HG03432 (cell line): ENCODE results near the gene C1QTNF4.
A peak's percentile ranks its signal among the peaks of the same experiment; 100 is the strongest.
"Not testable (repeated sequence)": the region's sequence is repeated elsewhere in the genome, so short reads cannot be mapped to it uniquely, and the experiment has no call there.

Experiments used
- ATAC-seq: cut with Tn5 transposase; IDR thresholded peaks from one replicate; pipeline ENCODE4 v1.9.1; 2021; ENCODE audit warnings: mild to moderate bottlenecking, moderate library complexity; ENCODE audit not compliant: unreplicated experiment

The C1QTNF4 gene

DNA sequence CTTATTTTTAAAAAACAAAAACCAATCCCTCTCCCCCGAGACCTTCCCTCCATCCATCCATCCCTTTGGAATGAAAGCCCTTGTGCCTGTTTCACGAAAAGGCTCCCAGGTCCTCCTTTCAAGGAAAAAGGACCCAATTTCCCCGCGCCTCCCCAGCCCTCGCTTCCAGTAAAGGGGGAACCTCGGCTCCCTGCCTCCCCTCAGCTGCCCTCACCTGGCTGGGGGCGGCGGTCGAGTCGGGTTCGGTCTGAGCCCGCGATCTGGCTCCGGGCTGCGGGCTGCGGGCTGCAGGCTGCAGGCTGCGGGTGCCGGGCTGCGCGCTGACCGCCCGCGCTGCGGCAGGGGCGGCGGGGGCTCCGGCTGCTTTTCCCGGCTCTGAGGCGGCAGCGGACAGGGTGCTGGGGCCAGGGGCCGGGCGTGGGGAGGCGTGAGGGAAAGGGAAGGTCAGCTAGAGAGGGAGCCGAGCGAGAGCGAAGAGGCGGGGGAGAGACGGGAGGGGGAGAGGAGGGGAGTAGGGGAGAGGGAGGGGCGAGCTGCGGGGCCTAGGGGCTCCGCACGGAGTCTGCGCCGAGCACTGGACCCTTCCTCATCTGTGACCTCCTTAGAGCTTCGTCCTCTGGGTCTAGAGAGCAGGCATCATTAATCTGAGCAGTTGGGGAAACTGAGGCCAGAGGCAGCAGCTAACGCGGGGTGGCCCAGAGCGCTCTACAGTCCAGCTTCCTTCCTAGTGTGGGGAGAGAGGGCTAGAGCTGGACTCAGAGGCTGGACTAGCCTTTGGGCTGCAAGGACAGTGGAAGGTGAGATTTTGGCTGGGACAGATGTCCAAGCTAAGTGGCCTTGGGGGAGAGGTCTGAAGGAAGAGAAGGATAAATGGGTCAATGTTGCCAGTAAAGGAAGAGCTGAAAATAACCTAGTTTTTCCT is at the start of gene C1QTNF4:
Gene C1QTNF4 (minus strand): TSS at position 478 of the 922 bp plus-strand sequence. CDS start 3,601 bp downstream, outside the sequence.
- ATAC-seq, result no peak

GRCh38 chr11:47642099-47642855 is 48.1 kb upstream of the C1QTNF4 start, which contains the start of gene MTCH2:
Gene MTCH2, minus strand, starts transcription at chr11:47642559. Its CDS starts 94 bp downstream, at chr11:47642465.
- ATAC-seq, result peak; percentile 93

DNA sequence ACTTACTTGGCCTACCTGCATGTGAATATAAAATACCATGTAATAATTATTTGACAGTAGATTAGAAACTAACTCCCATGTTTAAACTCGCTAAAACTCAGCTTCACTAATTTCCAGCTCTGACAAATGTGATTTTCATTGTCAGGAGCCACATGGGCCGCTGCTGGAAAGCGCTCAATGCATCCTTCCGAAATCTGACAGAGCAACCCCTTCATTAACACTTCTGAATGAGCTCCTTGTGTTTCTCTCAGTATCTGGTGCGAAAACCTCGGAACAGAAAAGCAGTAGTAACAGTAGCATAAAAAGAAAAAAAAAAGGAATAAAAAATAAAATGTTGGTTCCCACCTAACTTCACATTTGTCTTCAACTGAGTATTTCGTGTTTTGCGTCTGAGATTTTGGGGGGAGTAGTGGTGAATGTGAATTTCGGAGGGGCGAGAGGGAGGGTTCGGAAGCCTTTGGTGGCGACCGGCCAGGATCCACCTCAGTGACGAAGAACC is 47.4 kb upstream of the C1QTNF4 start:
- no peak for ATAC-seq

GRCh38 chr11:47640506-47640905 is 46.3 kb upstream of the C1QTNF4 start:
- ATAC-seq, result not testable (repeated sequence)

DNA sequence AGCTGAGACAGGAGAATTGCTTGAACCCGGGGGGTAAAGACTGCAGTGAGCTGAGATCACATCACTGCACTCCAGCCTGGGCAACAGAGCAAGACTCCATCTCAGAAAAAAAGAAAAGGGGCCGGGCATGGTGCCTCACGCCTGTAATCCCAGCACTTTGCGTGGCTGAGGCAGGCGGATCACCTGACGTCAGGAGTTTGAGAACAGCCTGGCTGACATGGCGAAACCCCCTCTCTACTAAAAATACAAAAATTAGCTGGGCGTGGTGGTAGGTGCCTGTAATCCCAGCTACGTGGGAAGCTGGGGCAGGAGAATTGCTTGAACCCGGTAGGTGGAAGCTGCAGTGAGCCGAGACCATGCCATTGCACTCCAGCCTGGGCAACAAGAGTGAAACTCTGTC is 42.1 kb upstream of the C1QTNF4 start:
- ATAC-seq, result not testable (repeated sequence)

DNA sequence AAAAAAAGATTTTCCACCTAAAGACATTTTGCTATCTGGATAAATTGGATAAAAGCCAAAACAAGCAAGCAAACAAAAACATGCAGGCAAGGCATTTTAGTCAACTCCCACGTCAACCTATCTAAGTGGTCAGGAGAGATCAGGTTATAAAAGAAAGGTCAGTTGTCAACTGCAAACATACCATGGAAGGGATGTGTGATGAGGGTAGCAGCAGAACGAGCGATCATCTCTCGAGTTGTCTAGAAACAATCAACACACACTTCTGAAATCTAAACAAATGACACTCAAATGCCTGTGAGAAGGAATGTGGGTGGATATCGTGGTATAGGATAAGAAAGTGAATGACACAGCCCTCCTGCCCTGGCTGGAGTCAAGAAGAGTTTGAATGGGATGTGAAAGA is 37.3 kb upstream of the C1QTNF4 start:
- ATAC-seq, result no peak

DNA sequence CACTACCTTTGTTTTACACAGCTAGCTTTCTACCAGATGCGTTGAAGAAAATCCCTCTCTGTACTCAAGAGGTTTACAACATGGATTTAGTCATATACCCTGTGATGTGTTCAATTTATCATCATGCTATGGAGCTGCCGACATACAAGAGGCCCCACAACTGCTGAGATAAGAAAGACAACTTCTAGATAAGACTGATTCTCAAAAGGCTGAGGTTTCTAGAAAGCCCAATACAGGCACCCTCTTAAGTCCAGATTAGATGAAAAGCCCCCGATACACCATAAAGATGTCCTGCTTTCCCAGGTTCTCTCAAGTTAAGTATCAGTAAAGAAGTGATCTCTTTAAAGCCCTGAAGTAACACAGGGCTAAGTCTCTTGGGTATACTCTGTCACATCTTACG is 33.8 kb upstream of the C1QTNF4 start:
- no peak for ATAC-seq

GRCh38 chr11:47626234-47626633 is 32.0 kb upstream of the C1QTNF4 start:
- ATAC-seq, result no peak

GRCh38 chr11:47620836-47621378 is 26.7 kb upstream of the C1QTNF4 start:
- ATAC-seq, result no peak

GRCh38 chr11:47617417-47617809 is 23.2 kb upstream of the C1QTNF4 start:
- no peak for ATAC-seq

GRCh38 chr11:47616726-47617416 is 22.7 kb upstream of the C1QTNF4 start:
- no peak for ATAC-seq

- no peak for ATAC-seq
Measured at GRCh38 chr11:47615249-47615648, 21.0 kb upstream of the C1QTNF4 start.

GRCh38 chr11:47611348-47611794 is 17.2 kb upstream of the C1QTNF4 start:
- peak; percentile 84 for ATAC-seq

- ATAC-seq, result no peak
Measured at GRCh38 chr11:47609675-47610074, 15.5 kb upstream of the C1QTNF4 start.

DNA sequence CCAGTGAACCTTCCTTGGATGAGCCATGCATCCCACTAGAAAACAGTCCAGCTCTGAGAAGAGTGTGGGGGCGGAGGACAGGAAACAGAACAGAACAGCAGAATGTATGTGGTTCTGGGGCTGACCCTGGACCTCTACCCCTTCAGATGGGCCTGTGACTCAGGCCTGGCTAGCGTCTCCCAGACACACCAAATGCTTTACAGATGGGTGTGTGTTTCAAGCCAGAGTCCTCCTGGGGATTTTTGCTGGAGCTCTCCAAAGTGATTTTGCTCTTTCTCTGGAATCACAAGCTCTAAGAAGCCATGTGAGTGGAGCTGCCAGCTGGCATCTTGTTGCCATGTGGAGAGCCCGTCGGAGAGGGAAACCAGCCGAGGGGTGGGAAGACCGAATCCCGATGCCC is 13.2 kb upstream of the C1QTNF4 start:
- ATAC-seq, result no peak

GRCh38 chr11:47606731-47607130 is 12.5 kb upstream of the C1QTNF4 start:
- ATAC-seq, result no peak

DNA sequence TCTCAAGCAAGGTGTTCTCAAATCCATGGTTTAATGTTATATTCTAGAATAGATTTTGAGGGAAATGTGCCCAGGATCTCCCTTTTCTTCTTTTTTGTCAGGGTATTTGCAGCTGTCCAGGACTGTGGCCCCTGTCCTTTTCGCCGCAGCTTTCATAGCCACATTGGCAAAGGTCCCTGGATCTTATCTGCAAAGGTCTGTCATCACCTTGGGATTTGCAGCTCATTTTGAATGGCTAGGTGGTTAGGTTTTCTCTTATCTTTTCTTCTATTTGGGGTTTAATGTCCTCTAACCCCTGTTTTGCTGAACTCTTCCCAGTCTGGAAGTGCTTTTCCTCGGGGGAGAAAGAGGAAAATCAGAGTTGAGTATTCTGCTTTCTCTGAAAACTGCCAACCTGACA is 11.7 kb upstream of the C1QTNF4 start:
- no peak for ATAC-seq

GRCh38 chr11:47603295-47603694 is 9.1 kb upstream of the C1QTNF4 start:
- no peak for ATAC-seq

DNA sequence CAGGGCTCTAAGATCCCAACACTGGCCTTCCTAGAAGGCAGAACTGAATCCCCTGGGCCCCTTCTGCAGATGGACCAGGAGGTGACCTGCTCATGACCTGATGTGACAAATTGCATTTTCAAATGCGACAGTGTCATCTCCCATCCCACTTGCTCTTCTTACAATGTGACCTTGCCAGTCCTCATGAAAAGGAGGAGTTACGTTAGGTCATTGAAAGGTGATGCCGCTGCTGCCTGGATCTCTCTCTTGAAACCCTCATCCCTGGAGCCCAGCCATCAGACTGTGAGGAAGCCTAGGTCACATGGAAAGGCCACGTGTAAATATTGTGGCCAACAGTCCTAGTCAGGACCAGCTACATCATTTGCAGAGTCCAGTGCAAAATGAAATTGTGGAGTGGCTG is 5.7 kb upstream of the C1QTNF4 start:
- no peak for ATAC-seq

GRCh38 chr11:47595967-47596366 is 1.8 kb upstream of the C1QTNF4 start:
- no peak for ATAC-seq

DNA sequence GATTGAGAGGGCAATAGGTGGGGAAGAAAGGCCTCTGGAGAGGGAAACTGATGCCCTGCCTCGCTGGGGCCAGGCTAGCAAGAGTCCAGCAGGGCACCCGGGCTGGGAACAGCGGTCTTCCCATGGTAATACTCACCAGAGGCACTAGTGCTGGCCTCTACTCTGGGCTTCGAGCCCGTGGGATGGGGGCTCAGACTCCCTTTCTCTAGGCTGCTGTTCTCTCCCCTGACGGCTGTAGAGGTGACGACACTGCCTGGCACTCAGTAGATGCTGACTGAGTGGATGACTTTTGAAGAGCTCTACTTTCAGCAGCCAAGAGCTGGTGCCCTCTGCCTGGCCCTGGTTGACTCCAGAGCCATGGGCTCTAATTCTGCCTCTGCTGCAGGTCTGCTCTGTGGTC is 818 bp upstream of the C1QTNF4 start:
- ATAC-seq, result no peak
